HG03139 (cell line): ENCODE data around the gene EPB41L2.
A peak's percentile ranks its signal among the peaks of the same experiment; 100 is the strongest.
"Not testable (repeated sequence)": the region's sequence is repeated elsewhere in the genome, so short reads cannot be mapped to it uniquely, and the experiment has no call there.

ENCODE experiments used
- ATAC-seq: cut with Tn5 transposase; IDR thresholded peaks from one replicate; pipeline ENCODE4 v1.9.1; 2021; ENCODE audit not compliant: unreplicated experiment

Gene EPB41L2

GRCh38 chr6:131063028-131063763, at the start of gene EPB41L2:
EPB41L2 (minus strand) TSS chr6:131063245; CDS start chr6:130956485, 106,760 bp downstream.
- ATAC-seq: peak; percentile 64

DNA sequence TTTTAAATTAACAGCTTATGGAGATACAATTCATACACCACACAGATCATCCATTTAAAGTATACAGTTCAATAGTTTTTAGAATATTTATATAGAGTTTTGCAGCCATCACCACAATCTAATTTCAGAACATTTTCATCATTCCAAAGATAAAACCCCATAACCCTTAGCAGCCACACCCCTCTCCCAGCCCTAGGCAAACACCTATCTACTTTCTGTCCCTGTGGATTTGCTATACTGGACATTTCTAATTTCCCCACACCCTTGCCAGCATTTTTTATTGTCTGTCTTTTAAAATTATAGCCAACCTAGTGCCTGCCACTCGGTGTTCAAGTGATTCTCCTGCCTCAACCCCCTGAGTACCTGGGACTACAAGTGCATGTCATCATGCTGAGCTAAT, 49.2 kb upstream of the EPB41L2 start:
- ATAC-seq: no peak

DNA sequence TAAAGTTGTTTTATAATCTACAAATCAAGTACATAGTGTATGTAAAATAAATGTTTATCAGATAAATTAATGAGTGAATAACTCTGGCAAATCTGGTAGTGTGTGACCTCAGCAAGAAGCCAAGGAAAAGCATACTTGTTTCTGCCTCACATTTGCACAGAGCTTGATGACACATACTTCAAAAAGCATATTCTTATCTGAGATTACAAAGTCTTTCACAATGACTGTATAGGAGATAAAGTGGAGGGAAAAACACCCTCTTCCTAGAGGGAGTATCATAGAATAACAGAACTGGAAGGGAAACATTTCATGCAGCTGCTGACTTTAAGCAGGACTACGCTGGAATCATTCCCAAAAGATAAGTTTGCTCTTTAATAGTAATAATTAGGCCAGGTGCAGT, 44.1 kb upstream of the EPB41L2 start:
- no peak for ATAC-seq

DNA sequence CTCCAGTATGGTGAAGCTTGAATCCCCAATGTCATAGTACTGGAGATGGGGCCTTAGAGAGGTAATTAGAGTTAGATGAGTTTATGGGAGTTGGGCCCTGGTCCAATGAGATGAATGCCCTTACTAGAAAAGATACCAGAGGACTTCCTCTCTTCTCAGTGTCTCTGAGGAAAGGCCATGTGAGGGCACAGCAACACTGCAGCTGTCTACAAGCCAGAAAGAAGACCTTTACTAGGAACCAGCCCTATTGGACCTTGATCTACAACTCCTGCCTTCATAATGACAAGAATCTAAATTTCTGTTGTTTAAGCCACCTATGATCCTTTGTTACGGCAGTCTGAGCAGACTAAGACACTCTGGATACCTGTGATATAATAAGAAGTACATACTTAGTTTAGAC, 40.9 kb upstream of the EPB41L2 start:
- no peak for ATAC-seq

DNA sequence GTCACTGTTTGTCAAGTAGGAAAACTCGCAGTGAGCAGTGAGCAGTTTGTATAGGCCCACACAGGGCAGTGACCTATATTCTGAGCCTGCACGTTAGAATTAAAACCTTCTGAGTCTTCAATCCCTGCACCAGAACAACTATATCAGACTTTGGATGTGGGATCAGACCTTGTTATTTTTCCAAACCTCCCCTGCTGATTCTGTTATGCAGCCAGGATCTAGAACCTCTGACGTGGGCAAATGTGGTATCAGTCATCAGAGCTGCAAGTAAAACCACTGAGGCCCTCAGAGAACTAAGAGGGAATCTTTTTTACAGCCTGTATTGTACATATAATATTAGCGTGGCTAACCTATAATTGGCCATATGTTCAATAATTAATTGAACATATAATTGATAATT, 40.3 kb upstream of the EPB41L2 start:
- no peak for ATAC-seq

- no peak for ATAC-seq
These were observed 39.1 kb upstream of the EPB41L2 start for GRCh38 chr6:131101911-131102680.

DNA sequence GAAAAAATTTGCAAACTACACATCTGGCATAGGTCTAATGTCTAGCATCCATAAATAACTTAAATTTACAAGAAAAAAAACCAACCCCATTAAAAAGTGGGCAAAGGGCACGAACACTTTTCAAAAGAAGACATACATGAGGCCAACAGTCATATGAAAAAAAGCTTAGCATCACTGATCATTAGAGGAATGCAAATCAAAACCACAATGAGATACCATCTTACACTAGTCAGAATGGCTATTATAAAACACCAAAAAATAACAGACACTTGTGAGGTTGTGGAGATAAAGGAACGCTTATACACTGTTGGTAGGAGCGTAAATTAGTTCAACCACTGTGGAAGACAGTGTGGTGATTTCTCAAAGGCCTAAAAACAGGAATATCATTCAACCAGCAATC, 33.7 kb upstream of the EPB41L2 start:
- ATAC-seq: no peak

GRCh38 chr6:131093334-131093733, 30.3 kb upstream of the EPB41L2 start:
- ATAC-seq: no peak

- ATAC-seq: not testable (repeated sequence)
These were observed 28.9 kb upstream of the EPB41L2 start for GRCh38 chr6:131091944-131092343.

GRCh38 chr6:131090339-131090738, 27.3 kb upstream of the EPB41L2 start:
- ATAC-seq: not testable (repeated sequence)

GRCh38 chr6:131084982-131085381, 21.9 kb upstream of the EPB41L2 start:
- no peak for ATAC-seq

- ATAC-seq: no peak
These were observed 20.6 kb upstream of the EPB41L2 start for GRCh38 chr6:131083687-131084086.

DNA sequence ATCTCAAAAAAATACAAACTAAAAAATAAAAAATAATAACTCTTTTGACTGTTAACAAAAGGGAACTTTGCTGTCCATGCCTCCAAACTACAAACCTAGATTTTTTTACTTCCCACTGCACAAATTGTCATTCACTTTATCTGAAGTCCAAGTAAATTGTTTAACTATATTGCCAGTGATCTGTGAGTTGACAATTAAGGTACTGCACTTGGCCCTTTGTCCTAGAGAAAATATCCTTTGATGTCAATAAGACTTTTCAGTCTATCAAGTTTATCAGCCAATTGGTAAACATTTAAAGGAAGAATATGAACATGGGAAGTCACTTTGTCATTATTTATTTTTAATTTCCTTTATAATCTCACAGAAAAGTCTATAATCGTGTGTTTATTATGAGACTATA, 19.3 kb upstream of the EPB41L2 start:
- ATAC-seq: no peak

GRCh38 chr6:131080084-131080483, 17.0 kb upstream of the EPB41L2 start:
- ATAC-seq: no peak

DNA sequence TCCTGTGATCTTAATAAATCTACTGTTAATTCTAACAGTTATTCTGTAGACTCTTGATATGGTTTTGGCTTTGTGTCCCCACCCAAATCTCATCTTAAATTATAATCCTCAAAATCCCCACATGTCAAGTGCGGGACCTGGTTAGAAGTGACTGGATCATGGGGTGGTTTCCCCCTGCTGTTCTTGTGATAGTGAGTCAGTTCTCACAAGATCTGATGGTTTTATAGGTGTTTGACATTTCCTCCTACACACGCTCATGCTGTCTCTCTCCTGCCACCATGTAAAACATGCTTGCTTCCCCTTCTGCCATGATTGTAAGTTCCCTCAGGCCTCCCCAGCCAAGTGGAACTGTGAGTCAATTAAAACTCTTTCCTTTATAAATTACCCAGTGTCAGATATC, 10.5 kb upstream of the EPB41L2 start:
- no peak for ATAC-seq

DNA sequence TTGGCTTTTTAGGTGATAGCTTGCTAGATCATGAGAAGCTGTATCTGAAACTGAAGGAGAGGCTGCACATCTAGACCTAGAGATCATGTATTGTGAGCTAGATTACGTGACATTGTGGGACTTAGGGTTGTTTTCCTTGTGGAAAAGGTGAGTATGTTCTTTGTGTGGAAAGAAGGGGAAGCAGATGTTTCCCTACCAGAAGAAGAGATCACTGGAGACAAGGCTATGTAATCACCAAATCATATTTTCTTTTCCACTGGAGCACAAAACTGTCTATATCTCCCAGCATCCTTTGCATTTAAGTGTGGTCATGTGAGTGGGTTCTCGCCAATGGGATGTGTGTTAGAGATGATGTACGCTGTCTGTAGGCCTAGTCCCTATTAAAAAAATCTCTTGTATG, 7.0 kb upstream of the EPB41L2 start:
- no peak for ATAC-seq

DNA sequence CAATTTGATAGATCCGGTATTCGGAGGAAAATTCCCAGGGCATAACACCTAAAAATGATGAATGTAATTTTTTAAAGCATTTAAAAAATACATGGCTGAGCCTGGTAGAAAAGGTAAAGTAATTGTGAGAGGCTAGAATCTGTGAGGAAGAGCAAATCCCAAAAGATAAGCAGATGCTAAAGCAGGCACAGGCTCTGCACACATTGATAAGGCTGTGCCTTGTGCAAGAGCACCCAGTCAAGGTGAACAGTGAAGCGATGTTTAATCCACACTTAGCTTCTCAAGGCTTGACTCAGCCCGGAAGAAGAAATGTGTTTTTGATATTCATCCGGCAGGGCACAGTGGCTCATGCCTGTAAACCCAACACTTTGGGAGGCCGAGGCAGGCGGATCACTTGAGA, 5.1 kb upstream of the EPB41L2 start:
- ATAC-seq: no peak

GRCh38 chr6:131067521-131067920, 4.5 kb upstream of the EPB41L2 start:
- ATAC-seq: no peak

- ATAC-seq: no peak
These were observed 2.8 kb upstream of the EPB41L2 start for GRCh38 chr6:131065824-131066171.

- ATAC-seq: no peak
These were observed 2.2 kb upstream of the EPB41L2 start for GRCh38 chr6:131065112-131065823.

- ATAC-seq: no peak
These were observed 773 bp upstream of the EPB41L2 start for GRCh38 chr6:131063764-131064272.
